Hepatocyte (in vitro differentiated cells): Measurements from ENCODE around the gene HAND1. TPM values are rescaled to one million over a fixed set of nuclear protein-coding genes. Genes with fewer than 3 reads are reported as not detected.

Source experiments
- DNase-seq: peaks from one replicate; pipeline ENCODE4 v3.0.0-alpha.2; 2016; ENCODE audit warnings: low spot score
- H2AFZ ChIP-seq: fragments of 200-600 bp; sonication (generic); 2 replicates; pipeline ENCODE4 v1.6.0; 2016; ENCODE audit warnings: antibody characterized with exemption, mild to moderate bottlenecking
- H3K27ac ChIP-seq: fragments of 200-600 bp; sonication (generic); 2 replicates; pipeline ENCODE4 v1.5.1; 2016; ENCODE audit warnings: mild to moderate bottlenecking
- H3K27me3 ChIP-seq: fragments of 200-600 bp; sonication (generic); 2 replicates; pipeline ENCODE4 v1.6.1; 2016
- H3K36me3 ChIP-seq: fragments of 200-600 bp; sonication (generic); replicated peaks from 2 replicates; pipeline ENCODE4 v1.5.1; 2016; ENCODE audit warnings: low read depth; ENCODE audit not compliant: insufficient read depth
- H3K4me1 ChIP-seq: fragments of 200-600 bp; sonication (generic); 2 replicates; pipeline ENCODE4 v1.5.1; 2016; ENCODE audit warnings: mild to moderate bottlenecking, moderate library complexity; ENCODE audit not compliant: insufficient read depth
- H3K4me2 ChIP-seq: fragments of 200-600 bp; sonication (generic); 2 replicates; pipeline ENCODE4 v1.6.0; 2016
- H3K4me3 ChIP-seq: fragments of 200-600 bp; sonication (generic); 2 replicates; pipeline ENCODE4 v1.5.1; 2016; ENCODE audit warnings: mild to moderate bottlenecking
- H3K79me2 ChIP-seq: fragments of 200-600 bp; sonication (generic); 2 replicates; pipeline ENCODE4 v1.6.0; 2017; ENCODE audit warnings: mild to moderate bottlenecking
- H3K9me2 ChIP-seq: fragments of 200-600 bp; sonication (generic); replicated peaks from 2 replicates; pipeline ENCODE4 v1.6.0; 2017; ENCODE audit warnings: mild to moderate bottlenecking; ENCODE audit not compliant: insufficient read depth
- H3K9me3 ChIP-seq: fragments of 200-600 bp; sonication (generic); 2 replicates; pipeline ENCODE4 v1.5.1; 2016; ENCODE audit warnings: low read depth, mild to moderate bottlenecking
- H4K20me1 ChIP-seq: fragments of 200-600 bp; sonication (generic); 2 replicates; pipeline ENCODE4 v1.6.0; 2016; ENCODE audit warnings: mild to moderate bottlenecking; ENCODE audit not compliant: insufficient read depth, poor library complexity, severe bottlenecking
- EZH2 ChIP-seq: fragments of 200-600 bp; sonication (generic); IDR thresholded peaks from 2 replicates; pipeline ENCODE4 v1.6.1; 2016; ENCODE audit warnings: antibody characterized with exemption, mild to moderate bottlenecking, borderline replicate concordance
- EZH2phosphoT487 ChIP-seq: fragments of 200-600 bp; sonication (generic); IDR thresholded peaks from one replicate; pipeline ENCODE4 v1.6.1; 2018; ENCODE audit warnings: antibody characterized with exemption, mild to moderate bottlenecking, low read depth, moderate library complexity; ENCODE audit not compliant: unreplicated experiment, severe bottlenecking
- WGBS: methylation state at CpG from one replicate; pipeline ENCODE4 v1.1.6; 2016; ENCODE audit warnings: low lambda C conversion rate; ENCODE audit errors: missing lambda C conversion rate; 5-methylcytosine and 5-hydroxymethylcytosine counted together
- polyA plus RNA-seq: library from polyadenylated mRNA; unstranded; fragments of >200 nt; fragmentation: Nextera tagmentation; extraction: Ambion mirVana; gene quantifications from 2 replicates; pipeline ENCODE4 v1.2.1, GENCODE V29; 2016
- total RNA-seq: library from RNA; depleted of rRNA; stranded (reverse); fragments of >200 nt; gene quantifications from 2 replicates; pipeline ENCODE4 v1.2.3, GENCODE V29; 2014
- TF ChIP-seq, protein P1 (sequence below): fragments of 200-600 bp; sonication (generic); IDR thresholded peaks from 2 replicates; pipeline ENCODE4 v1.5.1; 2016; ENCODE audit warnings: antibody characterized with exemption, mild to moderate bottlenecking; ENCODE audit not compliant: poor library complexity

Gene HAND1
- total and polyA plus RNA-seq, 2 experiments from 2014 or later = 39.2 to 118 TPM

DNA sequence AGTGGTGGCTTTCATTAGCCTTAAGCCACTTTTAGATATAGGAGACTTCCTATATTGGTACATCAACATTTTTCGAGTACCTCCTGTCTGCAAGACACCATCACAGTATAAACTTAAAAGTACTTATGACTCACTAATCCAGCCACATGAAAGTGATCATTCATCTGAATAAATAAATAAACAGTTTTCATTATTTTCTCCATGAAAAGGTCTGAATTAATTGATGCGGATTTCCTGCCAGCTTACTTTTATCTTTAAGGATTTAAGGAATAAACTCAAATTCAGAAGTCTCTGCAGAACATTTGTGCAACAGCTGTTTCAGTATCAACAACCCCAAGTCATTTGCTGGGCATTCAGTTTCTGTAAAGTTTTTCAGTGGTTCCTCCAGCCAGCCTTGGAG is 28.2 kb downstream of the HAND1 start:
- Histone ChIP-seq H3K79me2 (peaks cover 43% of the 10 kb centered on the region), H3K27me3 (no peaks in the 10 kb centered on the region), H2AFZ (no peak overlapping the region), H3K4me3 (no peak overlapping the region), H3K36me3 (no peaks in the 10 kb centered on the region), H3K9me2 (no peaks in the 10 kb centered on the region), H3K4me2 (no peak overlapping the region), H3K27ac (no peak overlapping the region), H3K4me1 (peaks cover 17% of the 10 kb centered on the region), H4K20me1 (peaks cover 29% of the 10 kb centered on the region), H3K9me3 (no peaks in the 10 kb centered on the region)
- WGBS = 64% methylated on average over 2 of the region's 2 CpGs
- TF ChIP-seq EZH2phosphoT487 = no peak
- no peak for TF ChIP-seq EZH2
- TF ChIP-seq, protein P1, sequence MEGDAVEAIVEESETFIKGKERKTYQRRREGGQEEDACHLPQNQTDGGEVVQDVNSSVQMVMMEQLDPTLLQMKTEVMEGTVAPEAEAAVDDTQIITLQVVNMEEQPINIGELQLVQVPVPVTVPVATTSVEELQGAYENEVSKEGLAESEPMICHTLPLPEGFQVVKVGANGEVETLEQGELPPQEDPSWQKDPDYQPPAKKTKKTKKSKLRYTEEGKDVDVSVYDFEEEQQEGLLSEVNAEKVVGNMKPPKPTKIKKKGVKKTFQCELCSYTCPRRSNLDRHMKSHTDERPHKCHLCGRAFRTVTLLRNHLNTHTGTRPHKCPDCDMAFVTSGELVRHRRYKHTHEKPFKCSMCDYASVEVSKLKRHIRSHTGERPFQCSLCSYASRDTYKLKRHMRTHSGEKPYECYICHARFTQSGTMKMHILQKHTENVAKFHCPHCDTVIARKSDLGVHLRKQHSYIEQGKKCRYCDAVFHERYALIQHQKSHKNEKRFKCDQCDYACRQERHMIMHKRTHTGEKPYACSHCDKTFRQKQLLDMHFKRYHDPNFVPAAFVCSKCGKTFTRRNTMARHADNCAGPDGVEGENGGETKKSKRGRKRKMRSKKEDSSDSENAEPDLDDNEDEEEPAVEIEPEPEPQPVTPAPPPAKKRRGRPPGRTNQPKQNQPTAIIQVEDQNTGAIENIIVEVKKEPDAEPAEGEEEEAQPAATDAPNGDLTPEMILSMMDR = no peak
- no peak for DNase-seq

- WGBS = 3% methylated on average over 10 of the region's 10 CpGs
- Histone ChIP-seq H3K79me2 (peaks cover 62% of the 10 kb centered on the region), H4K20me1 (peaks cover 29% of the 10 kb centered on the region)
Observed at GRCh38 chr5:154447089-154447725, 30.8 kb downstream of the HAND1 start.

GRCh38 chr5:154446195-154447088 is 31.6 kb downstream of the HAND1 start:
- Histone ChIP-seq H2AFZ (peak overlapping the region; percentile 72), H3K27me3 (no peaks in the 10 kb centered on the region), H4K20me1 (peaks cover 29% of the 10 kb centered on the region), H3K9me3 (no peaks in the 10 kb centered on the region), H3K4me3 (peak overlapping the region; percentile 90), H3K4me1 (peaks cover 17% of the 10 kb centered on the region), H3K36me3 (no peaks in the 10 kb centered on the region), H3K79me2 (peaks cover 62% of the 10 kb centered on the region), H3K4me2 (peak overlapping the region; percentile 81), H3K9me2 (no peaks in the 10 kb centered on the region), H3K27ac (peak overlapping the region; percentile 80)
- no peak for TF ChIP-seq EZH2phosphoT487
- TF ChIP-seq EZH2 = no peak
- TF ChIP-seq, protein P1 = no peak
- 1% methylated on average over 28 of the region's 87 CpGs for WGBS
- DNase-seq = peak; percentile 85

More at GRCh38 chr5:154447089-154447725, 30.8 kb downstream of the HAND1 start:
- Histone ChIP-seq H3K9me2 (no peaks in the 10 kb centered on the region), H3K36me3 (no peaks in the 10 kb centered on the region), H3K4me3 (peak overlapping the region; percentile 90), H3K4me1 (peaks cover 17% of the 10 kb centered on the region), H3K4me2 (peak overlapping the region; percentile 81), H2AFZ (peak overlapping the region; percentile 72), H3K9me3 (no peaks in the 10 kb centered on the region), H3K27me3 (no peaks in the 10 kb centered on the region), H3K27ac (peak overlapping the region; percentile 80)
- DNase-seq = no peak
- TF ChIP-seq, protein P1 = no peak
- TF ChIP-seq EZH2phosphoT487 (no peak), EZH2 (no peak)
